Panc1 (cell line): ENCODE measurements around the gene DMBT1. TPM values are rescaled to one million over a fixed set of nuclear protein-coding genes. Genes with fewer than 3 reads are reported as not detected.

Experiments
- ATAC-seq: fragments of 200-7000 bp; cut with Tn5 transposase; 2 replicates; pipeline ENCODE4 v1.9.1; 2020; ENCODE audit warnings: mild to moderate bottlenecking, moderate library complexity
- BruUV-seq: library from RNA; stranded (reverse); fragments of 400-500 nt; replicated peaks from 2 replicates; lab custom pipeline; 2021; lab: Mats Ljungman, UMichigan
- CTCF ChIA-PET: fragments of 300-600 bp; sonication (Branson Sonifier 250); formaldehyde crosslinking; loops from one replicate; lab custom pipeline; 2022; ENCODE audit warnings: antibody characterized with exemption; lab: Charles Lee
- POLR2A ChIA-PET: fragments of 300-600 bp; sonication (Branson Sonifier 250); formaldehyde crosslinking; loops from one replicate; lab custom pipeline; 2022; ENCODE audit warnings: antibody characterized with exemption; lab: Charles Lee
- DNase-seq: peaks from one replicate; pipeline ENCODE4 v3.0.0-alpha.2; 2010; ENCODE audit warnings: low read depth, low spot score
- H3K27ac ChIP-seq: 2 replicates; pipeline ENCODE4 v1.5.1; 2011; ENCODE audit warnings: mild to moderate bottlenecking, low read length, inconsistent platforms
- H3K27me3 ChIP-seq: fragments of 200-500 bp; sonication (Bioruptor generic); 2 replicates; pipeline ENCODE4 v1.6.0; 2014; ENCODE audit warnings: low read length, inconsistent platforms; ENCODE audit not compliant: control insufficient read depth, insufficient read depth
- H3K36me3 ChIP-seq: fragments of 200-500 bp; sonication (Bioruptor generic); 2 replicates; pipeline ENCODE4 v1.5.1; 2014; ENCODE audit warnings: inconsistent platforms, mild to moderate bottlenecking, low read length, moderate library complexity; ENCODE audit not compliant: control insufficient read depth, insufficient read depth
- H3K4me1 ChIP-seq: 2 replicates; pipeline ENCODE4 v1.5.1; 2011; ENCODE audit warnings: inconsistent platforms, mild to moderate bottlenecking, low read length, moderate library complexity; ENCODE audit not compliant: control insufficient read depth, insufficient read depth
- H3K4me3 ChIP-seq, 2 experiments: 2 replicates each; pipeline ENCODE4 v1.5.1; 2011 to 2012; ENCODE audit warnings: low read depth in 2 of 2, low read length in 2 of 2, mild to moderate bottlenecking in 2 of 2, inconsistent platforms in 1 of 2, moderate library complexity in 1 of 2
- H3K9me3 ChIP-seq: fragments of 200-500 bp; sonication (Bioruptor generic); 2 replicates; pipeline ENCODE4 v1.5.1; 2014; ENCODE audit warnings: low read depth, mild to moderate bottlenecking, inconsistent platforms, low read length, moderate library complexity; ENCODE audit not compliant: control insufficient read depth, insufficient read depth
- POLR2AphosphoS5 ChIP-seq: IDR thresholded peaks from 2 replicates; pipeline ENCODE4 v1.6.1; 2012; ENCODE audit warnings: mild to moderate bottlenecking, low read depth, low read length, moderate library complexity
- SIN3A ChIP-seq: IDR thresholded peaks from 2 replicates; pipeline ENCODE4 v1.6.1; 2012; ENCODE audit warnings: low read depth, mild to moderate bottlenecking, low read length, moderate library complexity, borderline replicate concordance; ENCODE audit not compliant: insufficient read depth
- TCF7L2 ChIP-seq: IDR thresholded peaks from 2 replicates; pipeline ENCODE4 v1.6.1; 2011; ENCODE audit warnings: mild to moderate bottlenecking, low read depth, low read length, inconsistent platforms
- in situ Hi-C: cut with HindIII; loops from 2 replicates; pipeline ENCODE4 v1.10.0; 2016; ENCODE audit warnings: low sequenced_read_pairs, low pct_unique_long_range_greater_than_20kb
- intact Hi-C: fragments of 100-400 bp; cut with micrococcal nuclease; formaldehyde crosslinking; loops from one replicate; pipeline ENCODE4 v1.10.0; 2022; ENCODE audit not compliant: unreplicated experiment
- total RNA-seq: library from RNA; stranded (reverse); gene quantifications from one replicate; pipeline ENCODE4 v1.2.1, GENCODE V29; 2021; ENCODE audit not compliant: unreplicated experiment
- TF ChIP-seq, protein P1 (sequence below), 2 experiments: IDR thresholded peaks; 2 replicates each; pipeline ENCODE4 v1.6.1; 2011 to 2012; ENCODE audit warnings: low read depth in 2 of 2, control low read depth in 1 of 2, low read length in 1 of 2, mild to moderate bottlenecking in 1 of 2, moderate library complexity in 1 of 2; ENCODE audit not compliant: insufficient read depth in 1 of 2
- TF ChIP-seq, protein P2 (sequence below): fragments of 450-650 bp; IDR thresholded peaks from 2 replicates; pipeline ENCODE4 v1.5.1; 2017; ENCODE audit warnings: mild to moderate bottlenecking

DMBT1 gene
- total RNA-seq, 1 experiment from 2014 or later, result 0.05 TPM

DNA sequence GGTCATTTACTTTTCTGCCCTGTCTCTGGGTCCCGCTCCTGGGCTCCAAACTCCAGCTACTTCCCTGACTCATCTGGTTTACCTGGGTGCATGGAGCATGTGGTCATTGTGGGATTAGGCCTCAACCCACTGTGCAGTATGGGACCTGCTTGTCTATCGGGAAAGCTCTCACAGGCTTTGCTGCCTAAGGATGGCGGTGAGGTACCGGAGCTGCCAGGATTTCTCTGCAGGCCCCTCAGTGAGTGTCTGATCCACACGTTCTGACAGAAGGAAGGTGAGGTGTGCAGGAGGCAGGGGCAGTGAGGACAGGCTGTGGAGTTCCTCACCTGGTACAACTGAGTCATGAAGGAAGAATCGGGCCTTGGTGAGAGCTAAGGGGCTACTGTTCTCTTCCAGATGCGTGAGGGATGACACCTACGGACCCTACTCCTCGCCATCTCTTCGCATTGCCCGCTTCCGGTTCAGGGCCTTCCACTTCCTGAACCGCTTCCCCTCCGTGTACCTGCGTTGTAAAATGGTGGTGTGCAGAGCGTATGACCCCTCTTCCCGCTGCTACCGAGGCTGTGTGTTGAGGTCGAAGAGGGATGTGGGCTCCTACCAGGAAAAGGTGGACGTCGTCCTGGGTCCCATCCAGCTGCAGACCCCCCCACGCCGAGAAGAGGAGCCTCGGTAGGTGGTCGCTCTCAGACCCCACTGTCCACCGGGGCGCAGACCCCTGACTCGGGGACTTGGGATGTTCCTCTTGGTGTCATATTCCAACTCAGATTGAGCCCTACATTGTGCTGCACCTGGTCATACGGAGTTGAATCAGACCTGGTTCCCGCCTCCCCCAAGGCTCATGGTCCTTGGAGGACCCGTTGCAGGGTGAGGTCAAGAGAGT, 82.4 kb downstream of the DMBT1 start:
- no peak overlapping the region for H3K27ac ChIP-seq
- ChIA-PET POLR2A (no interaction called here), CTCF (no interaction called here)
- no TSS peak for BruUV-seq
- H3K27me3 ChIP-seq, result peaks cover 6% of the 10 kb centered on the region; the same call in 1 of the 2 replicates
- ATAC-seq (no peak), DNase-seq (no peak)
- in situ Hi-C loops, result no loop called here
- no peaks in the 10 kb centered on the region for H3K9me3 ChIP-seq
- no peak for TF ChIP-seq TCF7L2
- TF ChIP-seq POLR2AphosphoS5, result no peak
- H3K36me3 ChIP-seq, result no peaks in the 10 kb centered on the region
- intact Hi-C loops, result no loop called here
- H3K4me3 ChIP-seq, result no peak overlapping the region
- H3K4me1 ChIP-seq, result no peaks in the 10 kb centered on the region

DNA sequence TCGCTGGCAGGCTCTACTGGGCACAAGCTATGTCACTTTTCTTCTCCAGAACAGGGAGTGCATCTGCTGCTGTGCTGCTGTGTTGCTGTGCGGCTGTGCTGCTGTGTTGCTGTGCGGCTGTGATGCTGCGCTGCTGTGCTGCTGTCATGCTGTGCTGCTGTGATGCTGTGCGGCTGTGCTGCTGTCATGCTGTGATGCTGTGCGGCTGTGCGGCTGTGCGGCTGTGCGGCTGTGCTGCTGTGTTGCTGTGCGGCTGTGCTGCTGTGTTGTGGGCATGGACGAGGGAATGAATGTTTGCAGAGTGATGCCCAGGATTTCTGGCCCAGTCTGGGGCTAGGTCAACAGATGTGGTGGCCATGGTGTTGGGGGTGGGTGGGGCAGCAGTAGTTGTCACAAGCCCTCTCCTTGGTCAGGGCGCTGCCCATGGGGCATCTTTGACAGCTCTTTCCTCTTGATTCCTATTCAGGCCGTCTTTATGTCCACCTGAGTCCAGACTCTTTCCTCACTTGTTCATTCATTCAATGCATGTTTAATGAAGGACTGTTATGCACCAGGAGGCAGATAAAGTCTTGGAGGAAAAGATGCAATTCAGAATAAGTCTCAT, 83.5 kb downstream of the DMBT1 start:
- no TSS peak for BruUV-seq
- intact Hi-C loops (no loop called here), in situ Hi-C loops (no loop called here)
- Histone ChIP-seq H3K9me3 (no peaks in the 10 kb centered on the region), H3K27me3 (peaks cover 6% of the 10 kb centered on the region; the same call in 1 of the 2 replicates), H3K4me3 (no peak overlapping the region), H3K27ac (no peak overlapping the region), H3K36me3 (no peaks in the 10 kb centered on the region), H3K4me1 (no peaks in the 10 kb centered on the region)
- TF ChIP-seq, protein P1, sequence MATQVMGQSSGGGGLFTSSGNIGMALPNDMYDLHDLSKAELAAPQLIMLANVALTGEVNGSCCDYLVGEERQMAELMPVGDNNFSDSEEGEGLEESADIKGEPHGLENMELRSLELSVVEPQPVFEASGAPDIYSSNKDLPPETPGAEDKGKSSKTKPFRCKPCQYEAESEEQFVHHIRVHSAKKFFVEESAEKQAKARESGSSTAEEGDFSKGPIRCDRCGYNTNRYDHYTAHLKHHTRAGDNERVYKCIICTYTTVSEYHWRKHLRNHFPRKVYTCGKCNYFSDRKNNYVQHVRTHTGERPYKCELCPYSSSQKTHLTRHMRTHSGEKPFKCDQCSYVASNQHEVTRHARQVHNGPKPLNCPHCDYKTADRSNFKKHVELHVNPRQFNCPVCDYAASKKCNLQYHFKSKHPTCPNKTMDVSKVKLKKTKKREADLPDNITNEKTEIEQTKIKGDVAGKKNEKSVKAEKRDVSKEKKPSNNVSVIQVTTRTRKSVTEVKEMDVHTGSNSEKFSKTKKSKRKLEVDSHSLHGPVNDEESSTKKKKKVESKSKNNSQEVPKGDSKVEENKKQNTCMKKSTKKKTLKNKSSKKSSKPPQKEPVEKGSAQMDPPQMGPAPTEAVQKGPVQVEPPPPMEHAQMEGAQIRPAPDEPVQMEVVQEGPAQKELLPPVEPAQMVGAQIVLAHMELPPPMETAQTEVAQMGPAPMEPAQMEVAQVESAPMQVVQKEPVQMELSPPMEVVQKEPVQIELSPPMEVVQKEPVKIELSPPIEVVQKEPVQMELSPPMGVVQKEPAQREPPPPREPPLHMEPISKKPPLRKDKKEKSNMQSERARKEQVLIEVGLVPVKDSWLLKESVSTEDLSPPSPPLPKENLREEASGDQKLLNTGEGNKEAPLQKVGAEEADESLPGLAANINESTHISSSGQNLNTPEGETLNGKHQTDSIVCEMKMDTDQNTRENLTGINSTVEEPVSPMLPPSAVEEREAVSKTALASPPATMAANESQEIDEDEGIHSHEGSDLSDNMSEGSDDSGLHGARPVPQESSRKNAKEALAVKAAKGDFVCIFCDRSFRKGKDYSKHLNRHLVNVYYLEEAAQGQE (IDR thresholded peaks at IDR 0.05; ENCODE audit: insufficient read depth in 1 of 2, low read depth in 2 of 2, low read length in 1 of 2), result no peak
- no peak for TF ChIP-seq SIN3A
- TF ChIP-seq, protein P2, sequence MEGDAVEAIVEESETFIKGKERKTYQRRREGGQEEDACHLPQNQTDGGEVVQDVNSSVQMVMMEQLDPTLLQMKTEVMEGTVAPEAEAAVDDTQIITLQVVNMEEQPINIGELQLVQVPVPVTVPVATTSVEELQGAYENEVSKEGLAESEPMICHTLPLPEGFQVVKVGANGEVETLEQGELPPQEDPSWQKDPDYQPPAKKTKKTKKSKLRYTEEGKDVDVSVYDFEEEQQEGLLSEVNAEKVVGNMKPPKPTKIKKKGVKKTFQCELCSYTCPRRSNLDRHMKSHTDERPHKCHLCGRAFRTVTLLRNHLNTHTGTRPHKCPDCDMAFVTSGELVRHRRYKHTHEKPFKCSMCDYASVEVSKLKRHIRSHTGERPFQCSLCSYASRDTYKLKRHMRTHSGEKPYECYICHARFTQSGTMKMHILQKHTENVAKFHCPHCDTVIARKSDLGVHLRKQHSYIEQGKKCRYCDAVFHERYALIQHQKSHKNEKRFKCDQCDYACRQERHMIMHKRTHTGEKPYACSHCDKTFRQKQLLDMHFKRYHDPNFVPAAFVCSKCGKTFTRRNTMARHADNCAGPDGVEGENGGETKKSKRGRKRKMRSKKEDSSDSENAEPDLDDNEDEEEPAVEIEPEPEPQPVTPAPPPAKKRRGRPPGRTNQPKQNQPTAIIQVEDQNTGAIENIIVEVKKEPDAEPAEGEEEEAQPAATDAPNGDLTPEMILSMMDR, result no peak
- no peak for TF ChIP-seq TCF7L2
- no peak for TF ChIP-seq POLR2AphosphoS5
- POLR2A ChIA-PET, result no interaction called here
- DNase-seq (no peak), ATAC-seq (no peak)
- CTCF ChIA-PET, result no interaction called here
